Measurements from ENCODE around the gene URB1.
"Not testable (repeated sequence)": the region's sequence is repeated elsewhere in the genome, so short reads cannot be mapped to it uniquely, and the experiment has no call there.

The URB1 gene

GRCh38 chr21:32391755-32392154 lies 1.1 kb downstream of the URB1 start:
- TF ChIP-seq, protein P1, sequence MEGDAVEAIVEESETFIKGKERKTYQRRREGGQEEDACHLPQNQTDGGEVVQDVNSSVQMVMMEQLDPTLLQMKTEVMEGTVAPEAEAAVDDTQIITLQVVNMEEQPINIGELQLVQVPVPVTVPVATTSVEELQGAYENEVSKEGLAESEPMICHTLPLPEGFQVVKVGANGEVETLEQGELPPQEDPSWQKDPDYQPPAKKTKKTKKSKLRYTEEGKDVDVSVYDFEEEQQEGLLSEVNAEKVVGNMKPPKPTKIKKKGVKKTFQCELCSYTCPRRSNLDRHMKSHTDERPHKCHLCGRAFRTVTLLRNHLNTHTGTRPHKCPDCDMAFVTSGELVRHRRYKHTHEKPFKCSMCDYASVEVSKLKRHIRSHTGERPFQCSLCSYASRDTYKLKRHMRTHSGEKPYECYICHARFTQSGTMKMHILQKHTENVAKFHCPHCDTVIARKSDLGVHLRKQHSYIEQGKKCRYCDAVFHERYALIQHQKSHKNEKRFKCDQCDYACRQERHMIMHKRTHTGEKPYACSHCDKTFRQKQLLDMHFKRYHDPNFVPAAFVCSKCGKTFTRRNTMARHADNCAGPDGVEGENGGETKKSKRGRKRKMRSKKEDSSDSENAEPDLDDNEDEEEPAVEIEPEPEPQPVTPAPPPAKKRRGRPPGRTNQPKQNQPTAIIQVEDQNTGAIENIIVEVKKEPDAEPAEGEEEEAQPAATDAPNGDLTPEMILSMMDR (IDR thresholded peaks at IDR 0.05; ENCODE audit: low read depth, low read length), result no peak
- H3K4me3 ChIP-seq (ENCODE audit: low read depth, low read length), result peak overlapping the region; percentile 94

- not testable (repeated sequence) for H3K4me3 ChIP-seq (ENCODE audit: low read depth, low read length)
Measured at GRCh38 chr21:32390537-32391224, 2.1 kb downstream of the URB1 start.

- TF ChIP-seq, protein P1 (IDR thresholded peaks at IDR 0.05; ENCODE audit: low read depth, low read length), result no peak
- no peak overlapping the region for H3K4me3 ChIP-seq (ENCODE audit: low read depth, low read length)
Measured at GRCh38 chr21:32389337-32390015, 3.3 kb downstream of the URB1 start.

- TF ChIP-seq, protein P1 (IDR thresholded peaks at IDR 0.05; ENCODE audit: low read depth, low read length), result no peak
Measured at GRCh38 chr21:32388306-32388705, 4.5 kb downstream of the URB1 start.

DNA sequence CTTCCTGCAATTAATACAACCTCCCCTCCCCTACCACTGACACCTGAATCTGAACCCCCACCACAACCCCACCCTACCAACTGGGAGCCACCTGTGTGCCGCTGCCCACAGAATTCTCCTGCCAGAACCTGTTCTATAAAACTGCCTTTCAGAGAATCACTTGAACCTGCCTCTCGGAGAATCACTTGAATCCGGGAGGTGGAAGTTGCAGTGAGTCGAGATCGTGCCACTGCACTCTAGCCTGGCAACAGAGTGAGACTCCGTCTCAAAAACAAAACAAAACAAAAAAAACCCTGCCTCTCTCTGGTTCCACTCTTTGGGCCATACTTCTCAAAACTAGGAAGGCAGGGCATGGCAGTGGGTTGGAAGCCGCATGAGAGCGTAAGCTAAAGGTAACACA lies 5.7 kb downstream of the URB1 start:
- TF ChIP-seq, protein P1 (IDR thresholded peaks at IDR 0.05; ENCODE audit: low read depth, low read length), result no peak
- no peak overlapping the region for H3K4me3 ChIP-seq (ENCODE audit: low read depth, low read length)

More at GRCh38 chr21:32388306-32388705, 4.5 kb downstream of the URB1 start:
- H3K4me3 ChIP-seq (ENCODE audit: low read depth, low read length), result no peak overlapping the region

- TF ChIP-seq, protein P1 (IDR thresholded peaks at IDR 0.05; ENCODE audit: low read depth, low read length), result no peak
- no peak overlapping the region for H3K4me3 ChIP-seq (ENCODE audit: low read depth, low read length)
Measured at GRCh38 chr21:32386195-32386870, 6.5 kb downstream of the URB1 start.

DNA sequence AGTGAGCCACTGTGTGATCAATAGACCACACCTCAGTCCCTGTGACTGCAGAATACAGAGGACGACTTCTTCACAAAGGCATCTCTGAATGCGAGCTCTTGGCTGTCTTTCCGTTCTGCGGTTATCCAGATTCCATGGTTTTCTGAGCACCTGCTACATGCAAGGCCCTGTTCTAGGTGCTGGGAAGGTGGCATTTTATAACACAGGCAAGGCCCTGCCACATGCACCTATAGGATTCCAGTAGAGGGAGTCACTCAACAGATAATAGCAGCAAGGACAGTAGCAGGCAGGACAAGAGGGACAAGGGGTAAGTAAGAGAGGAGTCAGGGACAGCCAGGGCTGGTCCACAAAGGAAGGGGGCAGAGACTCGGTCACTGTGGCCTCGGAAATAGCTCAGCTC lies 9.0 kb downstream of the URB1 start:
- no peak overlapping the region for H3K4me3 ChIP-seq (ENCODE audit: low read depth, low read length)
- TF ChIP-seq, protein P1 (IDR thresholded peaks at IDR 0.05; ENCODE audit: low read depth, low read length), result no peak

Measured in WI38 (cell line).